NCI-H2081 treated with DMSO at 0.1 percent for 48 hours (cell line): ENCODE results near the gene HNRNPA2B1.

Experiments used
- DNase-seq: peaks from one replicate; lab custom pipeline; 2025; lab: John Stamatoyannopoulos, UW

Gene HNRNPA2B1

DNA sequence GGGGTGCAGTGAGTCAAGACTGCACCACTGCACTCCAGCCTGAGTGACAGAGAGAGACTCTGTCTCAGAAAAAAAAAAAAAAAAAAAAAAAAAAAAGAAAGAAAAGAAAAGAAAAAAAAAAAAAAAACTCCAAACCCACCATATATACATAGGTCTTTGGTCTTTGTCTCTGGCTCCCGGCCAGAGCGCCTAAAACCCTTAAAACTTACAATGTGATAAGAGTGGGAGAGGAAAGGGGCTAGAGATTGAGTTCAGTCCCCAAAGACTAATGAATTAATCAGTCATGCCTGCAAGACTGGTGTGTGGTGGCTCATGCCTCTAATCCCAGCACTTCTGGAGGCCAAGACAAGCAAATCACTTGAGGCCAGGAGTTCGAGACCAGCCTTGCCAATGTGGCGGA is 55.3 kb downstream of the HNRNPA2B1 start:
- DNase-seq: no peak

DNA sequence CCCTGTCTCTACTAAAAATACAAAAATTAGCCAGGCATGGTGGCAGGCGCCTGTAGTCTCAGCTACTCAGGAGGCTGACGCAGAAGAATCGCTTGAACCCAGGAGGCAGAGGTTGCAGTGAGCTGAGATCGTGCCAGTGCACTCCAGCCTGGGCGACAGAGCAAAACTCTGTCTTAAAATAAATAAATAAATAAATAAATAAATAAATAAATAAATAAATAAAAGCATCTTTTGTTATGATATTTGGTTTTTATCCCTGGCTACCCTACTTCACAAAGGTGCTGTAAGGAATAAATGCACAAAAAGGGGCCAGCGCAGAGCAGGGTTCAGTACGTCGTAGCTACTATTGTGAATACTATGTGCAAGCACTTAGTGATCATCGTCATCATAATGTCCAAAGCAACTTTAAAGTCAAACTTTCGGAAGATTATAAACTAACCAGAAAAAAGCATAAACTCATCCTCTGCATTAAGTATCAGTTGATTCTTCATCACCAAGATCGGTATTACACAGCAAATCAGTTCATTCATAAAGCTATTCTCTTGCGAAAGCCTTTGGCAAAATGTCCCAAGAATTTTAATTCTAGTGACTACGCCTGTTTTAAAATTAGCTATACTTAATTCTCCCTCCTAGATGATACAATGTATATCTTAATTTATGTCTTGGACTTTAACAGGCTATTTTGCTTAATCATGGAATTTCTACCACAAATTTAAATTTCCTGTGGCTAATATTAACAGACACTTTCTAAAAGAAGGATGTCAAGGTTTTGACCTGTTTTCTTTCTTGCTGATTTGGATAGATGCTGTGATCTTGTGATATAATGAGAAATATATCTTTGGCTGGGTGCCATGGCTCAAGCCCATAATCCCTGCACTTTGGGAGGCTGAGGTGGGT is 56.1 kb downstream of the HNRNPA2B1 start:
- no peak for DNase-seq

DNA sequence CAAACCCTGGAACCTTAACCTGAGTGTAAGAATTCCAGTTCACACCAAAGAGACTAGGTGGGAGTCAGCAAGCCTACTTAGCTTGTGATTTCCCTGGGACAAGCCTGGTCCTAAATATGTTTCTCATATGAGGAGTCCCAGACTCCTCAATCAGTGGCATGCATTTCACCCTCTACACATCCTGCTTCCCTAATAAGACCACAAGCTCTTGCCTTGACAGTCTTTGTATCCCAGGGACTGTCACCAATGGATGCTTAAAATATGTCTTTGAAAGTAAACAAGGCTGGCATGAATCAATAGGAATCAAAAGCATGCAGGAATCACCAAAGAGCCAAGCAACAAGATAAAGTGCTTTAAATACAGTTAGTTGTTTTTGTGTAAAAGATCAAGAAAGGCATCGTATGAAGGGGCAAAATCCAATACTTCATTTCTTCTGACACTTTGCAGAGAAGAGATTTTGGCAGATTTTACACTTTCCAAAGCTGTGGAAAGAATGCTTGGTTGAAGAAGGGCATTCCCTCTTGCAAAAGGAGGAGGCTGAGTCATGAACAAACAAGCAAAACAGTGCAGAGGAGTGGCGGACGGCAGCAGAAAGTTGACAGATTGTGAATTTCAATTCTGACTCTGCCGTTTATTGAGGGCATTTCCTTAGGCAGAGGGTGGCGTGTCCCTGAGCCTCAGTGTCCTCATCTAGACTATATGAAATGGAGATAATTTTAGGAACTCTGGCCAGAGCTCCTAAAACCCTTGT is 57.1 kb downstream of the HNRNPA2B1 start:
- DNase-seq: no peak

DNA sequence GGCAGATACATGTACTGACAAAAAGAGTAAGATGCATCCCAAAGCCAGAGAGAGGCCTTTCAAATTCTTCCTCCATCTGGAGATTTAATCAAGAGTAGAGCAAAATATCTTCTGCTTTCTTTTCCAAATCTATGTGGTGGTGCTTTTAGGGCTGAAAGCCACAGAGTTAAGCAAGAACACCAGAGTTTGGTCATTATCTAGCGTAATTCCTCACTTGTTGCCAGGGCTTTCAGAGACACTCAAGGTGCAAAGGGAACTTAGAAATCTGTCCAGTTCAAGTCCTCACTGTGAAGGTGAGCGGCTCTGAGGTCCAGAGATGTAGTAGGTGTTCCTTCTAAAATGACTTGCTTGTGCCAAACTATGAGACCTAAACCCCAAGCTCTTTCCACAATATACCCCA is 59.5 kb downstream of the HNRNPA2B1 start:
- DNase-seq: no peak

DNA sequence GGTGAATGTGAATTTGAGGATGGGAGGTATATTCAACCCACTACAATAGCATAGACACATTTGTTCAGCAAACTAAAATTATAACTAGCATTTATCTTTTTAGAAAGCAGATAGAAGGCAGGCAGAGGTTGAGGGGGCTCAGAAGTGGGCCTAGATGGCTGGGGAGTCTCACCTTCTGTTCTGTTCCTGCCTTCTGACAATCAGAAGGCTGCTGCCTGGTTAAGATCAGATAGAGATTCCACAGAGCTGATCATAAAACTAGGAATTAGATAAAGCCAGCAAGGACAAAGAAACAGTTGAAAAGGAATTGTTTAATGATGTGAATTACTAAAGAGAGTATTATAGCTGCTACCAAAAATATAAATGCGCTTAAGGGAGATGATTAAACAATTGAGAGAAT is 60.2 kb downstream of the HNRNPA2B1 start:
- DNase-seq: no peak
